Keratinocyte (primary cell): ENCODE measurements around the gene C6orf15. TPM values are rescaled to one million over a fixed set of nuclear protein-coding genes. Genes with fewer than 3 reads are reported as not detected.

Source experiments
- DNase-seq: peaks from one replicate; pipeline ENCODE4 v3.0.0-alpha.2; 2011; ENCODE audit warnings: low read depth, missing footprints, low spot score
- FAIRE-seq: peaks from 2 replicates; lab custom pipeline; 2011; peaks lifted over from hg19 to GRCh38; lab: Jason Lieb, UNC
- H2AFZ ChIP-seq: 2 replicates; pipeline ENCODE4 v1.6.0; 2012; ENCODE audit warnings: low read length, control low read depth, inconsistent platforms; ENCODE audit not compliant: control insufficient read depth
- H3K27ac ChIP-seq: 2 replicates; pipeline ENCODE4 v1.5.1; 2011; ENCODE audit warnings: low read length; ENCODE audit not compliant: control insufficient read depth, insufficient read depth
- H3K27me3 ChIP-seq: 3 replicates; pipeline ENCODE4 v1.6.0; 2011; ENCODE audit warnings: low read length; ENCODE audit not compliant: control insufficient read depth, insufficient read depth; ENCODE audit errors: extremely low read depth
- H3K36me3 ChIP-seq, 2 experiments: 2 replicates in 1 of 2; 3 replicates in 1 of 2; pipeline ENCODE4 v1.5.1; 2011; ENCODE audit warnings: low read length in 2 of 2, mild to moderate bottlenecking in 1 of 2; ENCODE audit not compliant: control insufficient read depth in 2 of 2, insufficient read depth in 2 of 2; ENCODE audit errors: extremely low read depth in 1 of 2
- H3K4me1 ChIP-seq: 3 replicates; pipeline ENCODE4 v1.5.1; 2011; ENCODE audit warnings: low read length; ENCODE audit not compliant: control insufficient read depth, insufficient read depth; ENCODE audit errors: extremely low read depth
- H3K4me2 ChIP-seq: 3 replicates; pipeline ENCODE4 v1.6.0; 2011; ENCODE audit warnings: low read depth, low read length; ENCODE audit not compliant: control insufficient read depth, insufficient read depth; ENCODE audit errors: extremely low read depth
- H3K4me3 ChIP-seq, 3 experiments: fragments of 200-600 bp in 1 of 3; sonication (generic) in 1 of 3; 2 replicates in 2 of 3; 3 replicates in 1 of 3; pipeline ENCODE4 v1.5.1; 2011 to 2016; ENCODE audit warnings: low read length in 3 of 3, mild to moderate bottlenecking in 3 of 3, control low read depth in 2 of 3, inconsistent platforms in 1 of 3, low read depth in 1 of 3, mixed read lengths in 1 of 3, mixed run types in 1 of 3, moderate library complexity in 1 of 3; ENCODE audit not compliant: control insufficient read depth in 2 of 3, insufficient read depth in 2 of 3; ENCODE audit errors: extremely low read depth in 1 of 3
- H3K79me2 ChIP-seq: 2 replicates; pipeline ENCODE4 v1.6.0; 2012; ENCODE audit warnings: low read length; ENCODE audit not compliant: control insufficient read depth, insufficient read depth
- H3K9ac ChIP-seq: 3 replicates; pipeline ENCODE4 v1.6.0; 2011; ENCODE audit warnings: low read length; ENCODE audit not compliant: control insufficient read depth, insufficient read depth; ENCODE audit errors: extremely low read depth
- H3K9me1 ChIP-seq: 3 replicates; pipeline ENCODE4 v1.6.0; 2011; ENCODE audit warnings: low read length; ENCODE audit not compliant: control insufficient read depth, insufficient read depth; ENCODE audit errors: extremely low read depth
- H3K9me3 ChIP-seq: 2 replicates; pipeline ENCODE4 v1.5.1; 2012; ENCODE audit warnings: low read depth, low read length; ENCODE audit not compliant: control insufficient read depth
- H4K20me1 ChIP-seq: 3 replicates; pipeline ENCODE4 v1.6.0; 2011; ENCODE audit warnings: low read length; ENCODE audit not compliant: control insufficient read depth, insufficient read depth; ENCODE audit errors: extremely low read depth
- EZH2 ChIP-seq: IDR thresholded peaks from one replicate; pipeline ENCODE4 v1.6.1; 2012; ENCODE audit warnings: inconsistent platforms, mild to moderate bottlenecking, low read length, moderate library complexity
- dilution Hi-C: fragments of 300-500 bp; cut with MboI; formaldehyde crosslinking; loops from one replicate; pipeline ENCODE4 v1.7.0; 2020; ENCODE audit warnings: low sequenced_read_pairs; ENCODE audit not compliant: extremely low pct_ligation_motif_present
- polyA plus RNA-seq, 5 experiments: library from polyadenylated mRNA; depleted of rRNA in 3 of 5; stranded (reverse) in 3 of 5; stranded (forward) in 1 of 5; unstranded in 1 of 5; fragments of >200 nt; gene quantifications; 1 replicate in 1 of 5; 2 replicates in 3 of 5; 3 replicates in 1 of 5; pipeline versions ENCODE4 v1.2.1 to v1.2.3, GENCODE V29; 2011 to 2012; ENCODE audit warnings: missing spikeins in 2 of 5, low read depth in 1 of 5, low replicate concordance in 1 of 5
- TF ChIP-seq, protein P1 (sequence below), 3 experiments: IDR thresholded peaks in 1 of 3; conservative IDR thresholded peaks in 1 of 3; optimal IDR thresholded peaks in 1 of 3; 2 replicates in 2 of 3; 3 replicates in 1 of 3; pipeline versions ENCODE3 to v1.5.1; 2011; ENCODE audit warnings: low read length in 3 of 3, mild to moderate bottlenecking in 3 of 3, moderate library complexity in 2 of 3, control low read depth in 1 of 3, inconsistent platforms in 1 of 3; ENCODE audit not compliant: insufficient read depth in 2 of 3; ENCODE audit errors: extremely low read depth in 1 of 3

Gene C6orf15
- polyA plus RNA-seq, 1 donor (not counting 4 experiments of a cell fraction or from before 2014, with no cell fraction given) = 0.08 TPM

DNA sequence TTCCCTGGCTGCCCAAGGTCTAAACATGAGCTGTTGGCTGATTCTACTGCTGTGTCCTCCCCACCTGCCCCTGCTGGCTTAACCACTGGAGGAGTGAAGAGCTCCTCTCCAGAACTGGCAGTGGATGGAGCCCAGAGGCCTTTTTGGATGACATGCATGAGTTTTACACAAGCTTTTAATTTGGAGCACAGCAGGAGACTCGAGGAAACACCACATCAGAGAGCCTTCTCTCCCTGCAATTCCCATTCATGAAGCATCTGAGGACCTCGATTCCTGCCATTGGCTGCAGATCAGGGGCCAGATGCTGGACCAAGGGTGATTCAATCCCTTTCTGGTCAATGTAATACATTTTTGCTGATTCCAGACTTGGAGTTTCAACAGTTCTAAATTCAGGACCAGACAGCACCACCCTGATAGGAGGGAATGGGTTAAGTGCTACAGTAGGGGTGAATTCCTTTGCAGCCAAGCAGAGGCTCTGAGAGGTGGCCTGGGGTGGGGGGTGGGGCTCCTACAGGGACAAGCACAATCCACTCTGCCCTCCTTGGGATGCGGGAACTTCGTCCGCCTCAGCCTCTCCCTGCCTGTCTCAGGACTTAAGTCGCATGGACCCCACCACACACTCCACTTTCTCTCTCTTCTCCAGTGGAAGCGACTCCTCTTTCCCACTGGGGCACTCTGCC lies 1.6 kb upstream of the C6orf15 start:
- dilution Hi-C loops = no loop called here
- H3K79me2 ChIP-seq = peaks cover 32% of the 10 kb centered on the region
- no peaks in the 10 kb centered on the region for H3K27me3 ChIP-seq
- DNase-seq = no peak
- peaks cover 38% of the 10 kb centered on the region for H3K4me1 ChIP-seq
- TF ChIP-seq EZH2 = no peak
- TF ChIP-seq, protein P1, sequence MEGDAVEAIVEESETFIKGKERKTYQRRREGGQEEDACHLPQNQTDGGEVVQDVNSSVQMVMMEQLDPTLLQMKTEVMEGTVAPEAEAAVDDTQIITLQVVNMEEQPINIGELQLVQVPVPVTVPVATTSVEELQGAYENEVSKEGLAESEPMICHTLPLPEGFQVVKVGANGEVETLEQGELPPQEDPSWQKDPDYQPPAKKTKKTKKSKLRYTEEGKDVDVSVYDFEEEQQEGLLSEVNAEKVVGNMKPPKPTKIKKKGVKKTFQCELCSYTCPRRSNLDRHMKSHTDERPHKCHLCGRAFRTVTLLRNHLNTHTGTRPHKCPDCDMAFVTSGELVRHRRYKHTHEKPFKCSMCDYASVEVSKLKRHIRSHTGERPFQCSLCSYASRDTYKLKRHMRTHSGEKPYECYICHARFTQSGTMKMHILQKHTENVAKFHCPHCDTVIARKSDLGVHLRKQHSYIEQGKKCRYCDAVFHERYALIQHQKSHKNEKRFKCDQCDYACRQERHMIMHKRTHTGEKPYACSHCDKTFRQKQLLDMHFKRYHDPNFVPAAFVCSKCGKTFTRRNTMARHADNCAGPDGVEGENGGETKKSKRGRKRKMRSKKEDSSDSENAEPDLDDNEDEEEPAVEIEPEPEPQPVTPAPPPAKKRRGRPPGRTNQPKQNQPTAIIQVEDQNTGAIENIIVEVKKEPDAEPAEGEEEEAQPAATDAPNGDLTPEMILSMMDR (optimal IDR thresholded peaks at IDR 0.05 in 1 of 3, IDR thresholded peaks at IDR 0.05 in 1 of 3, conservative IDR thresholded peaks at IDR 0.05 in 1 of 3; ENCODE audit: extremely low read depth in 1 of 3, insufficient read depth in 2 of 3, low read length in 3 of 3) = no peak
- peak overlapping the region; percentile 99 for H3K4me2 ChIP-seq
- peak overlapping the region; percentile 89 for H3K9ac ChIP-seq
- H3K4me3 ChIP-seq = peak overlapping the region in 2 of 3 experiments; percentile 57 to 82
- H3K27ac ChIP-seq = peak overlapping the region; percentile 91
- H4K20me1 ChIP-seq = no peaks in the 10 kb centered on the region
- peaks cover 6 to 10% of the 10 kb centered on the region in 2 experiments for H3K36me3 ChIP-seq
- H3K9me1 ChIP-seq = no peaks in the 10 kb centered on the region
- peak overlapping the region; percentile 76 for H2AFZ ChIP-seq
- FAIRE-seq = peak; percentile 53
- H3K9me3 ChIP-seq = no peaks in the 10 kb centered on the region

DNA sequence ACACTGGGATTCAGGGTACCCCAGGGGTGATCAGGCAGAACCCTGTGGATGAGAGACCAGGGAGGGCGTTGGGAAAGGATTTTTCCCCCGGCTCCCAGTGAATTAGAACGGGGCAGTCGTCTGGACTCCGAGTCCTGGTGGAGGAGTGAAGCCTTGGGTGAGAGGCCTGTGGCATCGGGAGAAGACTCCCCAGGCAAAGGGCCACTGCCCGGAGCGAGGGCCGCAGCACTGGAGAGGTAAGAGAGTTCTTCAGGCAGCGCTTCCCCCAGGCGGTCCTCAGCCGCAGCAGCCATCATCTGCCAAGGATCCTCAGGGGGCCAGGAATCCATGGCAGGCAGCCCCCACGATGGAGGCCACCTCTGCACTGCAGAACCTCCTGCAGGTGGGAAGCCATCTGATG lies 663 bp downstream of the C6orf15 start:
- H3K9ac ChIP-seq = no peak overlapping the region
- H2AFZ ChIP-seq = no peak overlapping the region
- DNase-seq = no peak
- no peak overlapping the region for H3K4me3 ChIP-seq
- TF ChIP-seq, protein P1 (optimal IDR thresholded peaks at IDR 0.05 in 1 of 3, IDR thresholded peaks at IDR 0.05 in 1 of 3, conservative IDR thresholded peaks at IDR 0.05 in 1 of 3; ENCODE audit: extremely low read depth in 1 of 3, insufficient read depth in 2 of 3, low read length in 3 of 3) = no peak
- no peak for TF ChIP-seq EZH2
- no peaks in the 10 kb centered on the region for H3K9me1 ChIP-seq
- H3K9me3 ChIP-seq = no peaks in the 10 kb centered on the region
- no peaks in the 10 kb centered on the region for H3K27me3 ChIP-seq
- dilution Hi-C loops = no loop called here
- H3K27ac ChIP-seq = no peak overlapping the region
- no peak overlapping the region for H3K4me2 ChIP-seq
- H4K20me1 ChIP-seq = no peaks in the 10 kb centered on the region
- FAIRE-seq = no peak
- H3K79me2 ChIP-seq = peaks cover 17% of the 10 kb centered on the region
- no peaks in the 10 kb centered on the region for H3K36me3 ChIP-seq
- peaks cover 31% of the 10 kb centered on the region for H3K4me1 ChIP-seq
